ENCODE data around the gene SETD2.

The SETD2 gene

DNA sequence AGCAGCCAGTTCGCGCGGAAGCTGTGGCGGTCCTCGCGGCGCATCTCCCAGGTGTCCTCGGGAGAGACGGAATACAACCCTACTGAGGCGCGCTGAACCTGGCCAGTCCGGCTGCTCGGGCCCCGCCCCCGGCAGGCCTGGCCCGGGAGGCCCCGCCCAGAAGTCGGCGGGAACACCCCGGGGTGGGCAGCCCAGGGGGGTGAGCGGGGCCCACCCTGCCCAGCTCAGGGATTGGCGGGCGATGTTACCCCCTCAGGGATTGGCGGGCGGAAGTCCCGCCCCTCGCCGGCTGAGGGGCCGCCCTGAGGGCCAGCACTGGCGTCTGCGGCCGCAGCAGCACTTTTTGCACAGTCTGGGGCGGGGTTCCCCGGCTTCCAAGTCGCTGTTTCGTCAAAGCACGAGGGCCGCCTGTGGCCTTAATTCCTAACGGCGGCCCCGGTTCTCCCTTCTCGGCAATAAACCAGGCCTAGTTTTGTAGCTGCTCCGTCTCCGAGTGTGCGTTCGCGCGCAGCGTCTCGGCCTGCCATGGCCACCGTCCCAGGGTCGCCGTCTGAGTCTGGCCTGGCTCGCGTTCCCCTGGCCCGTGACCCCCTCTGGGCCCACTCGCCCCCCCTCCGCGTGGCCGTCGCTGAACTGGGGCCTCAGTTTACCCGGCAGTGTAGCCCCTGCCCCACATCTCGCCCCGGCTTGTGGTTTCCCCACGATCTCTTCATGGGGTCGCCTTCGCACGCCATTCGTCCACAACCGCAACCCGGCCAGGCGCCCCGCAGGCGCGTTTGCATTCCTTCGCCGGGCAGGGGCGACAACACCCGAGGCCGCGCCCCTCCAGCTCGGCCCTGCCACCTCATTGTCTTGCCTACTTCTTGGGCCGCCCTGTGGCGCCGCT is 154.4 kb downstream of the SETD2 start:
- no peak for DNase-seq (ENCODE audit: low read depth)

DNA sequence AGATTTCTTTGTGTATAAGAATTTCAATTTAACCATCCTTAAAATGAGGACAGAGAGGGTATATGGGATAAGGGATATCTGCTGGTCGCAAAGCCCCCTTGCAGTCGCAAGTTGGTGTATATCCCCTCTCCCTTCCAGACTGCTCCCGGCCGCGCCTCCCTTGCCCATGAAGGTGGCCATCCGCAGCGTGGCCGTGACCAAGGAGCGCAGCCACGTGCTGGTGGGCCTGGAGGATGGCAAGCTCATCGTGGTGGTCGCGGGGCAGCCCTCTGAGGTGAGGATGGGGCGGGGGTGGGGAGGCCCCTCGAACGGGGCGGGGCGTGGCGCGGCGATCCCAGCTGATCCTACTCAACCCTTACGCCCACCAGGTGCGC is 155.1 kb downstream of the SETD2 start:
- no peak for DNase-seq (ENCODE audit: low read depth)

DNA sequence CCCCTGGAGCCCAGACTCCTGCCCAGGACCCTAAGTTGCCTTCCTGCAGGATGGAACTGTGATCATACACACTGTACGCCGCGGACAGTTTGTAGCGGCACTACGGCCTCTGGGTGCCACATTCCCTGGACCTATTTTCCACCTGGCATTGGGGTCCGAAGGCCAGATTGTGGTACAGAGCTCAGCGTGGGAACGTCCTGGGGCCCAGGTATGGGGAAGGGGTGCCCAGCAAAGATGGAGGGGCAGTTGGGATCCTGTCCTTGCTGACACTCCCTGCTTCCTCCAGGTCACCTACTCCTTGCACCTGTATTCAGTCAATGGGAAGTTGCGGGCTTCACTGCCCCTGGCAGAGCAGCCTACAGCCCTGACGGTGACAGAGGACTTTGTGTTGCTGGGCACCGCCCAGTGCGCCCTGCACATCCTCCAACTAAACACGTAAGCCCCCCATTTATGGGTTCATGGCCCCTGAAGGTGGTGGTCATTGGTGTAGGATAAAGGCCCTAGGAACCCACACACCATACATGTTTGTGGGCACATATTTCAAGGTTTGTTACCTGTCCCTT is 155.6 kb downstream of the SETD2 start:
- DNase-seq (ENCODE audit: low read depth), result no peak

DNA sequence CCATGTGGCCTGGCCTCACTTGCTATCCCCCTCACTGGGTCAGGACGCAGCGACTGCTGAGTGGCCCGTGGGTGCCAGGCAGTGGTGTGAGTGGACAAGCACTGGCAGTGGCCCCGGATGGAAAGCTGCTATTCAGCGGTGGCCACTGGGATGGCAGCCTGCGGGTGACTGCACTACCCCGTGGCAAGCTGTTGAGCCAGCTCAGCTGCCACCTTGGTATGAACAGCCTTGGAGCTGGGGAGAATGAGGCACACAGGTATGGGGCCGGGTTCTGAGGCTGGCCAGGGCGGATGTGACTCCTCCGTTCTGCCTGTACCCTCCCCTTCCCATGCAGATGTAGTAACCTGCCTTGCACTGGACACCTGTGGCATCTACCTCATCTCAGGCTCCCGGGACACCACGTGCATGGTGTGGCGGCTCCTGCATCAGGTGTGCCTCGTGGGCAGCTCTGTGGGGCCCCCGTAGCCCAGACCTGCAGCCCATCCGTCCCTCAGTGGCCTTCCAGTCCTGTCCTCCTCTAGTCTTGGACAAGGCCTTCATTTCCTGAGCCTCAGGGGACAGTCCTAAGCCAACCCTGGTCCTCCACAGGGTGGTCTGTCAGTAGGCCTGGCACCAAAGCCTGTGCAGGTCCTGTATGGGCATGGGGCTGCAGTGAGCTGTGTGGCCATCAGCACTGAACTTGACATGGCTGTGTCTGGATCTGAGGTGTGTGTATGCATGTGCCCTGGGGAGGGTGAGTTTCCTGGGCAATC is 156.3 kb downstream of the SETD2 start:
- DNase-seq (ENCODE audit: low read depth), result no peak

DNA sequence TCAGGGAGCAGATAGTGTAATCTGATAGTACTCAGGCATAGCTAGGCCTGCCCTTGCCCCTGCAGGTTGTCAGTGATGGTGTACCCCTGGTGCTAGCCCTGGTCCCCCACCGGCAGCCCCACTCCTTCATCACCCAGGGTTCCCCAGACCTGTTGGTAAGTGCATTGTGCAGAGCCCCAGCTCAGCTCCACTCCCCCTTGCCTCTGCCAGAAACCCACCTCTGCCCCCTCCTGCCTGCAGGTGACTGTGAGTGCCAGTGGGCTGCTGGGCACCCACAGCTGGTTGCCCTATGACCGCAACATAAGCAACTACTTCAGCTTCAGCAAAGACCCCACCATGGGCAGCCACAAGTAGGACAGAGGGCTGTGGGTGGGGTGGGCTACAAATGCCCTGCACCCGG is 156.9 kb downstream of the SETD2 start:
- no peak for DNase-seq (ENCODE audit: low read depth)

DNA sequence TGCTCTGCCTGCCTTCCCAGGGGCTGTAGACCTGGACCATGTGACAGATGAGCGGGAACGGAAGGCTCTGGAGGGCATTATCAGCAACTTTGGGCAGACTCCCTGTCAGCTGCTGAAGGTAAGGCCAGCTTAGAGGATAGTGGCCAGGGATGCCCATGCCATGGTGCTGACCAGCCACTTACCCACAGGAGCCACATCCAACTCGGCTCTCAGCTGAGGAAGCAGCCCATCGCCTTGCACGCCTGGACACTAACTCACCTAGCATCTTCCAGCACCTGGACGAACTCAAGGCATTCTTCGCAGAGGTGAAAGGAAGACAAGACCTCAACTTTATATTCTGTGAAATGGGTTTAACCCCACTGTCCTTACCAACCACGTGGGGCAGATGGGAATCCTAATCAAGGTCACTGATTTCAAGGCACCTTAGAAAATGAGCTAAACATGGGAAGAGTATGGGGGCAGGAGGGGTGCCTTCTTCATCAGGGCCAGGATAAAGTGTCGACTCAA is 157.7 kb downstream of the SETD2 start:
- no peak for DNase-seq (ENCODE audit: low read depth)

DNA sequence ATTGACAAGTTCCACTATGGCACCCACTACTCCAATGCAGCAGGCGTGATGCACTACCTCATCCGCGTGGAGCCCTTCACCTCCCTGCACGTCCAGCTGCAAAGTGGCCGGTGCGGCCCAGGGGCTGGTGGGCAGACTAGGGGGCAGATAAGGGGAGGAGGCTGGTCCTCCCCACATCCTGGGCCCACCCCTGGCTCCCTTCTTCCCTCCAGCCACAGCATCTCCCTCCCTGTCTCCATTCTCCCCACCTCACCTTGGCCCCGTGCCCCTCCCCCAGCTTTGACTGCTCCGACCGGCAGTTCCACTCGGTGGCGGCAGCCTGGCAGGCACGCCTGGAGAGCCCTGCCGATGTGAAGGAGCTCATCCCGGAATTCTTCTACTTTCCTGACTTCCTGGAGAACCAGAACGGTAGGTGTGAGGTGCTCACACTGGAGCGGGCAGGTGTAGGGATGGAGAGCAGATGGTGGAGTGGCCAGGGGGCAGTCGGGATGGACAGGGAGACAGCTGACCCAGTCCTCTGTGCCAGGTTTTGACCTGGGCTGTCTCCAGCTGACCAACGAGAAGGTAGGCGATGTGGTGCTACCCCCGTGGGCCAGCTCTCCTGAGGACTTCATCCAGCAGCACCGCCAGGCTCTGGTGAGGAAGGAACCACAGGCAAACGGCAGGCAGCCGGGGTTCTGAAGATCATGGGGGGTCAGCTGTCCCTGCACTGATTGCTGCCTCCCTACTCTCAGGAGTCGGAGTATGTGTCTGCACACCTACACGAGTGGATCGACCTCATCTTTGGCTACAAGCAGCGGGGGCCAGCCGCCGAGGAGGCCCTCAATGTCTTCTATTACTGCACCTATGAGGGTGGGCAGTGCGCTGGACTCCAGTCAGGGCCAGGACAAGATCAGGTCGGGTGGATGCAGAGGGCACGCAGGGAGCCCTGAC is 158.4 kb downstream of the SETD2 start:
- no peak for DNase-seq (ENCODE audit: low read depth)

DNA sequence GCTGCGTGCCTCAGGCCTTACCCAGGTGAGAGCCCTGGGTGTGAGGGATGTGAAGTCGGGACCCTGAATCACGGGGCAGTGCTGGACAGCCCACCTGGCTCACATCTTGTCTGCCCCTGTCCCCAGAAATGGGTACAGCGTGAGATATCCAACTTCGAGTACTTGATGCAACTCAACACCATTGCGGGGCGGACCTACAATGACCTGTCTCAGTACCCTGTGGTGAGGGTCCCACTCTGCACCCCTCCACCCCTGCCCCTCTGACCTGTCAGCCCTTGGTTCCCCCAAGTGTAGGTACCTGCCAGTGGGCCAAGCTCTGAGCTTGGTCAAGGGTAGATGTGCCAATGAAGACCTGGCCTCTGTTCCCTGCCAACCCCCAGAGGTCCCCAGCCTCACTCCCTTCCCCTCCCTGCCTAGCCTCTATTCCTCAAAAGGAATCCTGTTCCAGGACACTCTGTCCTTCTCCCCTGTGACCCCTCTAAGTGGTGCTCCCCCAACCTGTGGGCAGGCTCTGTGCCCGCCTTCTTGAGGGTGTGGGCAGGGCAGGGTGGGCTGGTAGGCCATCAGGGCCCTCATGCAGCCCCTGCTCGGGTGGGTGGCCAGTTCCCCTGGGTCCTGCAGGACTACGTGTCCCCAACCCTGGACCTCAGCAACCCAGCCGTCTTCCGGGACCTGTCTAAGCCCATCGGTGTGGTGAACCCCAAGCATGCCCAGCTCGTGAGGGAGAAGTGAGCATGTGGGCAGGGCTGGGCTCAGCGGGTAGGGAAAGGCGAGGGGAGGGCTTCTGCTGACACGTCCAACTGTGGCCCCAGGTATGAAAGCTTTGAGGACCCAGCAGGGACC is 159.3 kb downstream of the SETD2 start:
- no peak for DNase-seq (ENCODE audit: low read depth)

DNA sequence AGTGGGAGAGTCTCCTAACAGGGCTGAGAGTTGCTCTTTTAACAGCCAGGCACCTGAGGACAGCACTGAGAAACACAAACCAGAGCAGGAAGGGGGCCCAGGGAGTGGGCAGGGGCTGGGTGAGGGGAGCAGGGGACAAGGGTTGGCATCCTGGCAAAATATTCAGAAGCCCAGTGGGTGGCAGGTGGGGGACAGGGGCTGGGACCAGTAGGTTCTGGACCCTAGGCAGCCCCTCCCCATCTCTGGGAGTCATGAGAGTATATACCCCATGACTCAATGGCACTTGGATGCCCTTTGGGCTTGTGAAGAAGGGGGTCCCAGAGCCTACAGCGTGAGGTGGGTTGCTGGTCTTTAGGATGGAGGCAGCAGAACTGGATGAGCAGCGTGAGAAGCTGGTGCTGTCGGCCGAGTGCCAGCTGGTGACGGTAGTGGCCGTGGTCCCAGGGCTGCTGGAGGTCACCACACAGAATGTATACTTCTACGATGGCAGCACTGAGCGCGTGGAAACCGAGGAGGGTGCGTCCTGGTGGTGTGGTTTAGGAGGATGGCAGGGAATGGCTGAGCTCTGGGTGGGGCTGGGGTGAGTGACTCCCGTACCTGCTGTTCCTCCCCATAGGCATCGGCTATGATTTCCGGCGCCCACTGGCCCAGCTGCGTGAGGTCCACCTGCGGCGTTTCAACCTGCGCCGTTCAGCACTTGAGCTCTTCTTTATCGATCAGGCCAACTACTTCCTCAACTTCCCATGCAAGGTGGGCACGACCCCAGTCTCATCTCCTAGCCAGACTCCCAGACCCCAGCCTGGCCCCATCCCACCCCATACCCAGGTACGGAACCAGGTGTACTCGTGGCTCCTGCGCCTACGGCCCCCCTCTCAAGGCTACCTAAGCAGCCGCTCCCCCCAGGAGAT is 160.2 kb downstream of the SETD2 start:
- no peak for DNase-seq (ENCODE audit: low read depth)

DNA sequence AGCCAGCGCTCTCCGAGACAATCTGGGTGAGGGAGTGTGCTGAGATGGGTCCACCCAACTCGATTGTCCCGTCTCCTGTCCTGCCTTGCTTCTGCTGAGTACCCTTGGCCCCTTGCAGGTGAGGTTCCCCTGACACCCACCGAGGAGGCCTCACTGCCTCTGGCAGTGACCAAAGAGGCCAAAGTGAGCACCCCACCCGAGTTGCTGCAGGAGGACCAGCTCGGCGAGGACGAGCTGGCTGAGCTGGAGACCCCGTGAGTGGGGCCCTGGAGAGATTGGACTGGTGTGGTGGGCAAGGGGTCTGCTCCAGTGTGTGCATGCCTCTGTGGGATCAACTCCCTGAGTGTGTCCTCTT is 160.9 kb downstream of the SETD2 start:
- DNase-seq (ENCODE audit: low read depth), result no peak

DNA sequence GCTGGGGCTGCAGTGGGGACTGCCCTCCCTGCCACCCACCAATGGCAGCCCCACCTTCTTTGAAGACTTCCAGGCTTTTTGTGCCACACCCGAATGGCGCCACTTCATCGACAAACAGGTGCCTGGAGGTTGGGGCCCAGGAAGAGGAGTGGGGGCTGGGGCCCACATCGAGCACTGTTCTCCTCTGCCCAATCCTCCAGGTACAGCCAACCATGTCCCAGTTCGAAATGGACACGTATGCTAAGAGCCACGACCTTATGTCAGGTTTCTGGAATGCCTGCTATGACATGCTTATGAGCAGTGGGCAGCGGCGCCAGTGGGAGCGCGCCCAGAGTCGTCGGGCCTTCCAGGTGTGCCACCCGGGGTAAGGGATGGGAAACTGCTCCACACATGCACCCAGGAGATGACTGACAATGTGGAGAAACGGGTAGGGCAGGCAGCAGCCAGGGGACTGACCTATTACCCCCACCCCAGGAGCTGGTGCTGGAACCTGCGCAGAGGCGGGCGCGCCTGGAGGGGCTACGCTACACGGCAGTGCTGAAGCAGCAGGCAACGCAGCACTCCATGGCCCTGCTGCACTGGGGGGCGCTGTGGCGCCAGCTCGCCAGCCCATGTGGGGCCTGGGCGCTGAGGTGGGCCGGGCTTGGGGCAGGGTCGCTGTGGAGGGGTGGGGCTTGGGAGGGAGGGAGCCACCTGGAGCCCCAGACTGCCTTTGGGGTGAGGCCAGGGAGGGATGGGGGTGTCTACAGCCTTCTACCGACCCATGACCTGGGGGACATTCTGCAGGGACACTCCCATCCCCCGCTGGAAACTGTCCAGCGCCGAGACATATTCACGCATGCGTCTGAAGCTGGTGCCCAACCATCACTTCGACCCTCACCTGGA is 161.5 kb downstream of the SETD2 start:
- no peak for DNase-seq (ENCODE audit: low read depth)

DNA sequence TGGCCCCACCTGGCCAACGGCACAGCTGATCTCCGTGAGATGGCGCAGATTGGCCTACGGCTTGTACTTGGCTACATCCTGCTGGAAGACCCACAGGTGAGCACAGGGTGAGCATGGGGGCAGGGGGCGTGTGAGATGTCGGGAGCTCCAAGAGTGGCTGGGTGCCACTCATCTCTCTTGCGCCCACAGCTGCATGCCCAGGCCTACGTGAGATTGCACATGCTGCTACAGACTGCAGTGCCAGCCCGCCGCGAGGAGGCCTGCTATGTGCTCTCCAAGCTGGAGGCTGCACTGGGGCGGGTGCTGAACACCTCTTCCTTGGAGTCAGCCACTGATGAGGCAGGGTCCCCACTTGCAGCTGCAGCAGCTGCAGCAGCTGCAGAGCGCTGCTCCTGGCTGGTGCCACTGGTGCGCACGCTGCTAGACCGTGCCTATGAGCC is 162.2 kb downstream of the SETD2 start:
- no peak for DNase-seq (ENCODE audit: low read depth)

DNA sequence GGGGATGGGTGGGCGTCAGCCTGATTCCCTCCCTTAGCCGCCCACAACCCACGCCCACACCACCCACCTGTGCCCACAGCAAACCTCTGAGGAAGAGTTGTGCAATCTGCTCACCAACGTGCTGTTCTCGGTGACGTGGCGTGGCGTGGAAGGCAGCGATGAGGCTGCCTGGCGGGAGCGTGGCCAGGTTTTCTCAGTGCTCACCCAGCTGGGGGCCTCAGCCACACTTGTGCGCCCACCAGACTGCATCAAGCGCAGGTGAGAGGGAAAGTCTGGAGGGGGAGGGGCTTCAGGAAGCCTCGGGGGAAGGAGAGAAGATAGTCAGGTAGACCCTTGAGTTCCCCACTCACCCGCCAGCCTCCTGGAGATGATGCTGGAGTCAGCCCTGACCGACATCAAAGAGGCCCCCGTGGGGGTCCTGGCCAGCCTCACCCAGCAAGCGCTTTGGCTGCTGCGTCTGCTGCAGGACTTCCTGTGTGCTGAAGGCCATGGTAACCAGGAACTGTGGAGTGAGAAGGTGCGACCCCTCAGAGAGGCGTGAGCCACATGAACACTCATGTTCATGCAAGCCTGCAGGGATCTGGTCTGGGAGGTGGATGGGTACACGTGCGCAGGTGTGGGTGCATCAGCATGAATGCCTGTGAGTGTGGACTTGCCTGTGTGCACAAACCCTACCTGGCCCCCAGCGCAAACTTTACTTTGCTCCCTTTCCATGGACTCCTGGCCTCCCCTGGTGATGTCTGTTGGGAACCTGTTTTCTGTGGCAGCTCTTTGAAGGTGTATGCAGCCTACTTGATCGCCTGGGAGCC is 162.8 kb downstream of the SETD2 start:
- no peak for DNase-seq (ENCODE audit: low read depth)

DNA sequence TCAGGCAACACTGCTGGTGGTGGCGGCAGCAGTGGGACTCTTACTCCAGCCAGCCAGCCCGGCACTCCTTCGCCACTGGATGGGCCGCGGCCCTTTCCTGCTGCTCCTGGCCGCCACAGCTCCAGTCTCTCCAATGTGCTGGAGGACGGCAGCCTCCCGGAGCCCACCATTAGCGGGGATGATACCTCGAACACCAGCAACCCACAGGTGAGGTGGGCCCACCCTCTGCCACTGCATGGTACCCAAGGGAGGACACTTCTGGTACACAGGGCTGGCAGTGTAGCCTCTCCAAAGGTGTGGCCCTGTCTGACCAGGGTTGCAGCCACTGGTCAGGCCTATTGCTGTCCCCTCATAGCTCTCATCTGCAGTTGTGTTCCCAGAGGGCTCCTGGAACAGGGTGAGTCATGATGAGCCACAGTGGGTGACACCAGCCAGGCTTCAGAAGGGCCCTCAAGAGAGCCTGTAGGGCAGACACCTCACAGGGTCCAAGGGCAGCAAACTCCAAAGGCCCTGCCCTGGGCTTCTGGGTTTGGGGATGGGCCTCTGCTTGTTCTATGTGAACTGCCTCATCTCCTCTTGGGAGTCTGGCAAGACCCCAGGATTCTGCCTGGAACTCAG is 163.6 kb downstream of the SETD2 start:
- DNase-seq (ENCODE audit: low read depth), result no peak

DNA sequence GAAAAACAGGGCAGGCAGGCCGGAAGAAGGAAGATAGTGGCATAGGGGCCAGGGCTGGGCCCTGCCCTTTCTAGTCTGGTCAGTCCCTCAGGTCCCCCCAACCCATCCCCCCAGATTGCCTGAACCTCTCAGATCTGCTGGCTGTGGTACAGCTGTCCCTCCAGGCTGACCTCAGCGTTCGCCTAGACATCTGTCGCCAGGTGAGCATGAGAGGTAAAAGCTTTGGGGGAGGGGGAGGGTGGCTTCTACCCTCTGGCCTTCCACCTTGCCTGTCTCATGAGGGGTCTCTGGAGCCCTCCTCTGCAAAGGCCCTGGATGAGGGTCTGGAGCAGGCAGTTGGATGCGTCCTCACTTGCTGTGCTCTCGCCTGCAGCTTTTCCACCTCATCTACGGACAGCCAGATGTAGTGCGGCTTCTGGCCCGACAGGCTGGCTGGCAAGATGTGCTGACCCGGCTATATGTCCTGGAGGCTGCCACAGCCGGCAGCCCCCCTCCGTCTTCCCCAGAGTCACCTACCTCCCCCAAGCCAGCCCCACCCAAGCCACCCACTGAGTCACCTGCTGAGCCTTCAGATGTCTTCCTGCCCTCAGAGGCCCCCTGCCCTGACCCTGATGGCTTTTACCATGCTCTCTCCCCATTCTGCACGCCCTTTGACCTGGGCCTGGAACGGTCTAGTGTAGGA is 164.3 kb downstream of the SETD2 start:
- no peak for DNase-seq (ENCODE audit: low read depth)

DNA sequence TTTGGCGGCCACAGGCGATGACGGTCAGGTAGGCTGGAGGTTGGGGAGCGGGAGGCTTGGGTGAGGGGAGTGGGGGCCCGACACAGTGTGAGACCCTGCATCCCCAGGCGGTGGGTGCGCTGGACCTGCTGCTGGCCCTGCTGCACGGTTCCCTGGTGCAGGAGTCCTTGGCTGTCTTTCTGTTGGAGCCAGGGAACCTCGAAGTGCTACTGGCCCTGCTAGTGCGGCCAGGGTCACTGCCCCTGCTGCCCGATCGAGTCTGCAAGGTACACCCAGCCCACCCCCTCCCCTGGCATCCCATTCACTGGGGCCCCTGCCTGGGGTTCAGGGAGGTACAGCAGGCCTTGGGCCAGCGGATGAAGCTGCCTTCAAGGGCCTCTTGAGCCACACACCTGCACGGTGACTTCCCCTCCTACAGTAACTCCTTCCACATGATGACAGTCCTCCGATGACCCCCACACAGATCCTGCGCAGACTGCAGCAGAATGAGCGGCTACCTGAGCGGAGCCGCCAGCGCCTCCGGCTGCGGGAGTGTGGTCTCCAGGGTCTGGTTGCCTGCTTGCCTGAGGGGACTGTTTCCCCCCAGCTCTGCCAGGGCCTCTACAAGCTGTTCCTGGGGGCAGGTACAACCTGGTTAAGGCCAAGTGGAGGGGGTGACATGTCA is 164.9 kb downstream of the SETD2 start:
- DNase-seq (ENCODE audit: low read depth), result no peak
